Caco-2 (cell line): Measurements from ENCODE around the gene LRP8. TPM values are rescaled to one million over a fixed set of nuclear protein-coding genes. Genes with fewer than 3 reads are reported as not detected.

Source experiments
- BruUV-seq: library from RNA; stranded (reverse); fragments of 400-500 nt; replicated peaks from 2 replicates; lab custom pipeline; 2021; lab: Mats Ljungman, UMichigan
- CTCF ChIA-PET: fragments of 300-600 bp; sonication (Branson Sonifier 250); formaldehyde crosslinking; loops from one replicate; lab custom pipeline; 2022; ENCODE audit warnings: antibody characterized with exemption; lab: Charles Lee
- POLR2A ChIA-PET: fragments of 300-600 bp; sonication (Branson Sonifier 250); formaldehyde crosslinking; loops from one replicate; lab custom pipeline; 2022; ENCODE audit warnings: antibody characterized with exemption; lab: Charles Lee
- DNase-seq, 2 experiments: peaks; one replicate each; pipeline versions ENCODE4 v3.0.0 to v3.0.0-alpha.2; 2020 to 2022
- H3K27me3 ChIP-seq: replicated peaks from 2 replicates; pipeline ENCODE4 v1.6.0; 2011; ENCODE audit warnings: low read length; ENCODE audit not compliant: control insufficient read depth, insufficient read depth
- H3K36me3 ChIP-seq: 2 replicates; pipeline ENCODE4 v1.5.1; 2011; ENCODE audit warnings: low read length; ENCODE audit not compliant: control insufficient read depth, insufficient read depth
- H3K4me1 ChIP-seq: fragments of 250-450 bp; sonication (Bioruptor Pico); 2 replicates; pipeline ENCODE4 v1.5.1; 2020; ENCODE audit warnings: mild to moderate bottlenecking
- H3K4me3 ChIP-seq: 2 replicates; pipeline ENCODE4 v1.5.1; 2011; ENCODE audit warnings: low read depth, mild to moderate bottlenecking, control low read depth, low read length
- H3K9me3 ChIP-seq: fragments of 250-450 bp; sonication (Bioruptor Pico); 2 replicates; pipeline ENCODE4 v1.5.1; 2020; ENCODE audit warnings: mild to moderate bottlenecking, moderate library complexity
- H3K27ac Mint-ChIP-seq: one replicate; pipeline ENCODE4 v1.8.0; 2022; ENCODE audit warnings: mixed read lengths; ENCODE audit not compliant: unreplicated experiment
- H3K27me3 Mint-ChIP-seq: one replicate; pipeline ENCODE4 v1.8.0; 2022; ENCODE audit warnings: mixed read lengths; ENCODE audit not compliant: insufficient read depth, unreplicated experiment
- H3K36me3 Mint-ChIP-seq: one replicate; pipeline ENCODE4 v1.8.0; 2022; ENCODE audit warnings: mild to moderate bottlenecking, mixed read lengths; ENCODE audit not compliant: insufficient read depth, unreplicated experiment
- H3K4me1 Mint-ChIP-seq: one replicate; pipeline ENCODE4 v1.8.0; 2022; ENCODE audit warnings: low read depth, mixed read lengths; ENCODE audit not compliant: unreplicated experiment
- H3K4me3 Mint-ChIP-seq: one replicate; pipeline ENCODE4 v1.8.0; 2022; ENCODE audit warnings: mild to moderate bottlenecking, moderate library complexity, mixed read lengths; ENCODE audit not compliant: unreplicated experiment
- H3K9me3 Mint-ChIP-seq: one replicate; pipeline ENCODE4 v1.8.0; 2022; ENCODE audit warnings: mixed read lengths; ENCODE audit not compliant: unreplicated experiment
- CTCF ChIP-seq, 2 experiments: fragments of 200-600 bp in 1 of 2; IDR thresholded peaks; 1 replicate in 1 of 2; 2 replicates in 1 of 2; pipeline versions ENCODE4 v1.5.1 to v1.8.0; 2011 to 2022; ENCODE audit warnings: antibody characterized with exemption in 1 of 2, control low read depth in 1 of 2, inconsistent platforms in 1 of 2, low read depth in 1 of 2, low read length in 1 of 2, mild to moderate bottlenecking in 1 of 2, moderate library complexity in 1 of 2; ENCODE audit not compliant: insufficient read depth in 1 of 2, severe bottlenecking in 1 of 2, unreplicated experiment in 1 of 2
- intact Hi-C: fragments of 100-400 bp; cut with micrococcal nuclease; formaldehyde crosslinking; loops from one replicate; pipeline ENCODE4 v1.10.0; 2022; ENCODE audit not compliant: unreplicated experiment
- total RNA-seq: library from RNA; stranded (reverse); gene quantifications from 2 replicates; pipeline ENCODE4 v1.2.3, GENCODE V29; 2022

The LRP8 gene
- total RNA-seq, 1 experiment from 2014 or later: 11.8 TPM

GRCh38 chr1:53372501-53372951, 44.7 kb upstream of the LRP8 start:
- ChIA-PET POLR2A (no interaction called here), CTCF (no interaction called here)
- BruUV-seq: no TSS peak
- DNase-seq: no peak
- no peak overlapping the region for H3K4me3 ChIP-seq
- intact Hi-C loops: no loop called here
- H3K27me3 ChIP-seq: no peaks in the 10 kb centered on the region
- no peak for TF ChIP-seq CTCF (IDR thresholded peaks at IDR 0.05; ENCODE audit: insufficient read depth in 1 of 2, low read depth in 1 of 2, low read length in 1 of 2, severe bottlenecking in 1 of 2, unreplicated experiment in 1 of 2)
- no peaks in the 10 kb centered on the region for H3K9me3 ChIP-seq
- no peaks in the 10 kb centered on the region for H3K4me1 ChIP-seq
- no peaks in the 10 kb centered on the region for H3K36me3 Mint-ChIP-seq
- peaks cover 6% of the 10 kb centered on the region for H3K4me1 Mint-ChIP-seq
- no peak overlapping the region for H3K27ac Mint-ChIP-seq
- H3K27me3 Mint-ChIP-seq: no peaks in the 10 kb centered on the region
- no peak overlapping the region for H3K4me3 Mint-ChIP-seq
- H3K36me3 ChIP-seq: no peaks in the 10 kb centered on the region
- H3K9me3 Mint-ChIP-seq: no peaks in the 10 kb centered on the region

- no peaks in the 10 kb centered on the region; the same call in 1 of the 2 replicates for H3K4me1 ChIP-seq
- intact Hi-C loops: no loop called here
- H3K9me3 Mint-ChIP-seq: no peaks in the 10 kb centered on the region
- no peaks in the 10 kb centered on the region for H3K27me3 Mint-ChIP-seq
- ChIA-PET CTCF (no interaction called here), POLR2A (no interaction called here)
- no peaks in the 10 kb centered on the region for H3K36me3 Mint-ChIP-seq
- no TSS peak for BruUV-seq
- H3K4me3 ChIP-seq: no peak overlapping the region
- no peaks in the 10 kb centered on the region for H3K27me3 ChIP-seq
- no peak for DNase-seq
- no peaks in the 10 kb centered on the region for H3K36me3 ChIP-seq
- no peaks in the 10 kb centered on the region for H3K9me3 ChIP-seq
- no peak overlapping the region for H3K4me3 Mint-ChIP-seq
- no peak for TF ChIP-seq CTCF (IDR thresholded peaks at IDR 0.05; ENCODE audit: insufficient read depth in 1 of 2, low read depth in 1 of 2, low read length in 1 of 2, severe bottlenecking in 1 of 2, unreplicated experiment in 1 of 2)
- no peak overlapping the region for H3K27ac Mint-ChIP-seq
- peaks cover 6% of the 10 kb centered on the region for H3K4me1 Mint-ChIP-seq
Observed at GRCh38 chr1:53371851-53372250, 44.0 kb upstream of the LRP8 start.

- Histone ChIP-seq H3K4me1 (no peaks in the 10 kb centered on the region; the same call in 1 of the 2 replicates), H3K9me3 (no peaks in the 10 kb centered on the region), H3K36me3 (no peaks in the 10 kb centered on the region), H3K4me3 (no peak overlapping the region), H3K27me3 (no peaks in the 10 kb centered on the region)
- ChIA-PET CTCF (no interaction called here), POLR2A (no interaction called here)
- no peak overlapping the region for H3K27ac Mint-ChIP-seq
- no peak overlapping the region for H3K4me3 Mint-ChIP-seq
- no TSS peak for BruUV-seq
- no peaks in the 10 kb centered on the region for H3K27me3 Mint-ChIP-seq
- no peaks in the 10 kb centered on the region for H3K36me3 Mint-ChIP-seq
- DNase-seq: no peak
- TF ChIP-seq CTCF (IDR thresholded peaks at IDR 0.05; ENCODE audit: insufficient read depth in 1 of 2, low read depth in 1 of 2, low read length in 1 of 2, severe bottlenecking in 1 of 2, unreplicated experiment in 1 of 2): no peak
- intact Hi-C loops: no loop called here
- peaks cover 6% of the 10 kb centered on the region for H3K4me1 Mint-ChIP-seq
- H3K9me3 Mint-ChIP-seq: no peaks in the 10 kb centered on the region
Observed at GRCh38 chr1:53371121-53371666, 43.3 kb upstream of the LRP8 start.
